Breast epithelium (tissue), 3 donors: ENCODE measurements around the gene MGST2.

Experiments used
- POLR2A ChIP-seq: fragments of 450-650 bp; IDR thresholded peaks from one replicate; pipeline ENCODE4 v1.6.1; 2016; ENCODE audit warnings: antibody characterized with exemption, mild to moderate bottlenecking, moderate library complexity
- POLR2AphosphoS5 ChIP-seq, 3 donors: sonication (generic); formaldehyde crosslinking; IDR thresholded peaks; one replicate each; pipeline ENCODE4 v1.6.1; 2017; ENCODE audit warnings: antibody characterized with exemption in 3 of 3
- TF ChIP-seq, protein P1 (sequence below), 3 donors: fragments of 450-650 bp; IDR thresholded peaks; one replicate each; pipeline ENCODE4 v1.5.1; 2016 to 2017; ENCODE audit warnings: antibody characterized with exemption in 3 of 3, mild to moderate bottlenecking in 3 of 3, moderate library complexity in 3 of 3

DNA sequence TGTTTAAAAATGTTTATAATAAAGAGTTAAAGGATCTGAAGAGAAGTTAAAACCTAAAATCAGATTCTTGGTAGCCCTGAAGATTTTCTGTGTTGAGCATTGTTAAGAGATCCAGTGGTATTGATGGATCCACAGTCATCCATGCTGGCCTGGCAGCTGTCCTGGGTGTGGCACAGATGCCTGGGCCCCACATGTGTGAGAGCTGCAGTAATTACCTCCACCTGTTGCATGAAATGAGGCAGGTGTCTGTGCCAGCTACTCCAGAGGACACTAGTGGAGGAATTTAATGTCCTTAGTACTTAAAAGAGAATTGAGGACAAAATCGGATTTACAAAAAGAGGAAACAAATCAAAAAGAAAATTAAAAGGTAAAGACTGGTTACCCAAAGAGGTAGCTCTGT lies 44.0 kb downstream of the MGST2 start:
- TF ChIP-seq, protein P1, sequence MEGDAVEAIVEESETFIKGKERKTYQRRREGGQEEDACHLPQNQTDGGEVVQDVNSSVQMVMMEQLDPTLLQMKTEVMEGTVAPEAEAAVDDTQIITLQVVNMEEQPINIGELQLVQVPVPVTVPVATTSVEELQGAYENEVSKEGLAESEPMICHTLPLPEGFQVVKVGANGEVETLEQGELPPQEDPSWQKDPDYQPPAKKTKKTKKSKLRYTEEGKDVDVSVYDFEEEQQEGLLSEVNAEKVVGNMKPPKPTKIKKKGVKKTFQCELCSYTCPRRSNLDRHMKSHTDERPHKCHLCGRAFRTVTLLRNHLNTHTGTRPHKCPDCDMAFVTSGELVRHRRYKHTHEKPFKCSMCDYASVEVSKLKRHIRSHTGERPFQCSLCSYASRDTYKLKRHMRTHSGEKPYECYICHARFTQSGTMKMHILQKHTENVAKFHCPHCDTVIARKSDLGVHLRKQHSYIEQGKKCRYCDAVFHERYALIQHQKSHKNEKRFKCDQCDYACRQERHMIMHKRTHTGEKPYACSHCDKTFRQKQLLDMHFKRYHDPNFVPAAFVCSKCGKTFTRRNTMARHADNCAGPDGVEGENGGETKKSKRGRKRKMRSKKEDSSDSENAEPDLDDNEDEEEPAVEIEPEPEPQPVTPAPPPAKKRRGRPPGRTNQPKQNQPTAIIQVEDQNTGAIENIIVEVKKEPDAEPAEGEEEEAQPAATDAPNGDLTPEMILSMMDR (IDR thresholded peaks at IDR 0.05): no peak
- no peak for TF ChIP-seq POLR2AphosphoS5 (IDR thresholded peaks at IDR 0.05)
- TF ChIP-seq POLR2A: no peak
